ENCODE results near the gene CCDC167. TPM values are rescaled to one million over a fixed set of nuclear protein-coding genes. Genes with fewer than 3 reads are reported as not detected.

The CCDC167 gene
- total RNA-seq, 2 experiments from 2014 or later = 64.0 to 69.4 TPM

DNA sequence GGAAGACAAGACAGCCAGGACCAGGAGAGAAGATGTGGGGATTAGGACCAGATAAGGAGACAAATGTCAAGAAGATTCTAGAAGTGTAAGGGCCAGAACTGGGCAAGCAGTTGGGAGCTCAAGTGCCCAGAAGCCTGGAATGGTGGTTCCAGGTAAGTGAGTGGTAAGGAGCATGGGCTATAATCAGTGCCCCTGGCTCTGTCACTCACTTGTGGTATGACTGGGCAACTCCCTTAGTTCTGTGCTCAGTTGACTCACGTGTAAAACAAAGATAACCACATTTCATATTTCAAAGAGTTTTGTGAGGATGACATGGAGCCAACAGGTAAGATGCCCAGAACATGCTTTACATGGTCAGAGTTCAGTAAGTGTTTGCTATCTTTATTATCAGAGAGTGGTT lies 11.2 kb downstream of the CCDC167 start:
- Mint-ChIP-seq H3K9me3 (ENCODE audit: insufficient read depth) (no peaks in the 10 kb centered on the region), H3K4me1 (ENCODE audit: low read depth) (peaks cover 30% of the 10 kb centered on the region), H3K4me3 (no peak overlapping the region), H3K27me3 (ENCODE audit: low read depth) (no peaks in the 10 kb centered on the region), H3K27ac (peak overlapping the region; percentile 37), H3K36me3 (ENCODE audit: low read depth) (peaks cover 12% of the 10 kb centered on the region)
- DNase-seq (no peak), ATAC-seq (no peak)
- ChIA-PET POLR2A (interaction anchor here (0.6 to 1.4 kb wide), 4 partner anchors 13 to 37 kb away, joined by 3 to 6 read pairs (median 3); no protein-coding TSS in a partner anchor), CTCF (interaction anchor here (0.8 to 1.2 kb wide), 4 partner anchors 28 to 203 kb away, joined by 3 to 6 read pairs (median 4); no protein-coding TSS in a partner anchor)

DNA sequence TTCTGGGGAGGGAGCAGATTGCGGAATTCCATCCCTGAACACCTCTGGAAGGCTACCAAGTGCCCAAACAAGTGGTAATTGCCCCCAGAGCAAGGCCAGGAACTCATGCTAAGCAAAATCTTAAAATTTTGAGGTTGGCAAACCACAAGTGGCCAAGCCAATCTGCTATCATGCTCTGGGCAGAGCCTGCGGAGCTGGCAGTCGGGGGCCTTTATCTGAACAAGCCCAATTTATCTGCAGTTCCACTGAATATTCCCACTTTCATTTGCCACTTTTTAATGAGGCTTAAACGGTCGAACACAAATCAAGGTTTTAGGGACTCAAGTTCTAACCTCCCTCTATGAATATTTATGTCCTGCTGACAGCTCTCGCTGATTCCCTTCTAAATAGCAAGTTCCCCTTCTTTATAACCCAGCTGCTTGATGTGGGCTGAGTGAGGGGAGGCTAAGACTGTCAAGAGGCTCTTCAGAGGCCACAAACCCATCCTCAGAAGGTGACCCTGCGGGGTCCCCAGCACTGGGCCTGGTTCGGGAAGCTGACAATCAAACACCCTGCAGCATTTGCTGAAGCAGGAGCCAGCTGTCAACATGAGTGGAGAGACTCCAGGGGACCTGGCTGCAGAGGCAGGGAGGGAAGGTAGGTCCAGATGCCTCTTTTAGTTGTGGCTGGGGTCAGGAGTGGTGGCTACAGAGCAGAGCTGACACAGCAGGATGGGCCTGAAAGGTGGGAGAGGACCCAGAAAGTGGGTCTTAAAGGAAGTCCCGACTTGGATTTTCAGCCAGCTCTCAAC lies 11.9 kb downstream of the CCDC167 start:
- Mint-ChIP-seq H3K27ac (peak overlapping the region; percentile 37), H3K4me3 (no peak overlapping the region), H3K9me3 (ENCODE audit: insufficient read depth) (no peaks in the 10 kb centered on the region), H3K36me3 (ENCODE audit: low read depth) (peaks cover 18% of the 10 kb centered on the region), H3K4me1 (ENCODE audit: low read depth) (peaks cover 30% of the 10 kb centered on the region), H3K27me3 (ENCODE audit: low read depth) (no peaks in the 10 kb centered on the region)
- no peak for ATAC-seq
- ChIA-PET POLR2A (interaction anchor here (0.6 to 1.4 kb wide), 4 partner anchors 14 to 38 kb away, joined by 3 to 6 read pairs (median 3); no protein-coding TSS in a partner anchor), CTCF (interaction anchor here (0.8 to 1.5 kb wide), 7 partner anchors 29 to 204 kb away, joined by 3 to 6 read pairs (median 3); no protein-coding TSS in a partner anchor)
- no peak for DNase-seq

DNA sequence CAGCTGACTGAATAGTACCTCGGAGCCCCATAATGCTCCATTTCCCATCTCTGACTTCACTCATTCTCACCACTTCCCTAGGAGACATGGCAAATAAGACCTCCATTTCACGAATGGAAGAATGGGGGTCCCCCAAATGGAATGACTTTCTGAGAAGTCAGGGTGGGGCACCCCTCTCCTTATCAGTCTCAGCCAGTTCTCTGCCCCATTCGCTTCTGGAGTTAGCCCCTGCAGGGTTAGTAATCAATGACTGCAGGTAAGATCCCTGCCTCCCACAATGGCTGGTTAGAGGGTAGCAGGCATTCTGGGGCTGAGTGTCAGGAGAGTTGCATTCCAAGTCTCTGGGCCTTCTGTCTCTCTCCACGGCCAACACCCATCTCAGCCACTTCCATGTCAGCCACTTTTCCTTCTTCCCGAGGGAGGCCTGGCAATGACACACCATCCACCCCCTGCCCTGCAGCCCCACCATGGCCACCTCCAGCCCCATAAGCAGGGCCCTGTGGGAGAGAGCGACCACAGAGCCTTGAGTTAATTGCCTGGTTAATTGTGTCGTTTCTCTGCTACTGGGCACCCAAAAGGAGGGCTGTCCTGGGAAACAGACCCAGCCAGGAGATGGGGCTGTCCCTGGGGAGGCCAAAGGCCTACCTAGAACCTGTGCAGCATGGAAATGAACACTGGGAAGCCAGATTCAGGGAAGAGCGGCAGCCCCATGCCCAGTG lies 13.4 kb downstream of the CCDC167 start:
- DNase-seq (no peak), ATAC-seq (no peak)
- Mint-ChIP-seq H3K4me1 (ENCODE audit: low read depth) (peaks cover 17% of the 10 kb centered on the region), H3K27me3 (ENCODE audit: low read depth) (no peaks in the 10 kb centered on the region), H3K36me3 (ENCODE audit: low read depth) (peaks cover 27% of the 10 kb centered on the region), H3K9me3 (ENCODE audit: insufficient read depth) (no peaks in the 10 kb centered on the region), H3K4me3 (no peak overlapping the region), H3K27ac (no peak overlapping the region)
- CTCF ChIA-PET = no interaction called here
- POLR2A ChIA-PET = no interaction called here

DNA sequence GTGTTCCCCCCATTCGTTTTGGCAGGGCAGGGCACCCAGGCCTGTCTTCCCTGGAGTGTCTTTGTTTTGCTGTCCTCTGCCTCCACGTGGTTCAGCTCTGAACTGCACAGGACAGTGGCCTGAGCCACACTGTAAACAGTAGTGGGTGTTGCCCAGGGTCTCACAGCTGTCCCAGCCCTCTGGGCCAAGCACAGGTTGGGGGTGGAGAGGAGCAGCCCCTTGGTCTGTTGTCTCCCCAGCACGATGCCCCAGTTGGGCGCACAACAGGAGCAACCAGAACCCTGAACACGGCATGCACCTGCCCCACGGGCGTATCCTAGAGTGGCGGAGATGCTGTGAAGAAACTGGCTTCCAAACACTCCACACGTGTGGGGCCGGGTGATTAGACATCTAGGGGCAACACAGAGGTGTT lies 14.4 kb downstream of the CCDC167 start:
- Mint-ChIP-seq H3K36me3 (ENCODE audit: low read depth) (peaks cover 33% of the 10 kb centered on the region), H3K9me3 (ENCODE audit: insufficient read depth) (no peaks in the 10 kb centered on the region)
- CTCF ChIA-PET = interaction anchor here (0.7 to 2.9 kb wide), 9 partner anchors 18 to 204 kb away, joined by 3 to 25 read pairs (median 3); no protein-coding TSS in a partner anchor

DNA sequence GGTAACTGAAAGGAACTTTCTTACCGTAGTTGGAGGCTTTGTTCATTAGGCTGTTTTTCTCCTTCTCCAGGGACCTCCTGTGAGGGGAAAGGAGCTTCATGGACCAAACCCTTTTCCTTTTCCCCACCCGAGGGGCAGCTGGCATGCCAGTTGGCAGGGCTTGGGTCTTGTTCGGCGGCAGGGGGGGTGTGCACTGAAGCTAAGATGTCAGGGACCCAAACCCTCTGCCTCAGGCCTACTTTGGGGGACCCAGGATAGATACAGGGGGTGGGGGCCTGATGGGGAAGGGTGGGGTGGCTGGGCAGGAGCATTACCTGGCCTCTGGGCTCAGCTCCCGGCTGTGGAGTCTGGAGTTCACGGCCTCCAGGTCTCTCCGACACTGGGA lies 14.9 kb downstream of the CCDC167 start:
- Mint-ChIP-seq H3K27ac (no peak overlapping the region), H3K36me3 (ENCODE audit: low read depth) (peaks cover 34% of the 10 kb centered on the region), H3K4me1 (ENCODE audit: low read depth) (peaks cover 9% of the 10 kb centered on the region)

More for the DNA sequence above, 14.4 kb downstream of the CCDC167 start:
- DNase-seq = no peak
- POLR2A ChIA-PET = no interaction called here
- peaks cover 14% of the 10 kb centered on the region for H3K4me1 Mint-ChIP-seq (ENCODE audit: low read depth)
- H3K27ac Mint-ChIP-seq = no peak overlapping the region
- ATAC-seq = no peak
- H3K4me3 Mint-ChIP-seq = no peak overlapping the region
- H3K27me3 Mint-ChIP-seq (ENCODE audit: low read depth) = no peaks in the 10 kb centered on the region

DNA sequence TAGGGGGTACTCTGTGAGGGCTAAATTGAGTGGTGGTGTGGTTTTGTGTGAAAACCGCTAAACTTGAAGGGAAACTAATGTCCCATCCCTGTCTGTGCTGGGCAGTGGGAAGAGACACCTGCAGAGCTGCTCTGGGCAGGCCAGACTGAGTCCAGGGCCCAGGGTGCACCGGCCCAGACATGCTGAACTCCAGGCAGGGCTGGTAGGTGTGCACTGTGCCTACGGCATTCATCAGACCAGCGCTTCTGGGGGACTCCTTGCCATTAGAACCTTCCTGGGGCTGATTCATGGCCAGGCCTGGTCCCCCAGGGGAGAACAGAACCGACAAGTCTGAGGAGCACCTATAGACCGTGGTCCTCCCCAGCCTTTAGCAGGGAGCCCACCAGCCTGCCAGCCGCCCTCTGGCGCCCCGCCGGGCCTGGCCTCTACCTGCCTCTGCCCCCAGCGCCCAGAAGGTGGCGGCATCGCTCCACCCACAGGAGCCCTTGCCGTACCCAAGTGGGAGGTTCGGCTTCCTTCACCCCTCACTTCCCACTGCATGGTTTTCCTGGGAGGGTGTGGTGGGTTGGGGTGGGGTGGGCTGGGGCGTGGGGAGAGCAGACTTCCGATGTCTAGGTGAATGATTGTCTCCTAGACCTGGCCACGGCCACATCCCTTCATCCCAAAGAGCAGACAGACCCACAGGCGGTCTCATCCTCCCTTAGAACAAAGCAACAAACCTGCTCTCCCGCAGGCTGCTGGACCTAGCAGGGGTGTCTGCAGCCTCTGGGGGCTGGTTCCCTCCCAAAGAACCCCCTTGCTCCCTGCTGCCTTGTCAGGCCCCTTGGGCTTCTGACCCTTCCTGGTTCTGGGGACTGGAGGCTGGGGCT lies 15.5 kb downstream of the CCDC167 start:
- ATAC-seq = peak; percentile 89
- Mint-ChIP-seq H3K4me1 (ENCODE audit: low read depth) (peaks cover 5% of the 10 kb centered on the region), H3K9me3 (ENCODE audit: insufficient read depth) (no peaks in the 10 kb centered on the region), H3K36me3 (ENCODE audit: low read depth) (peaks cover 40% of the 10 kb centered on the region), H3K27ac (no peak overlapping the region), H3K4me3 (no peak overlapping the region), H3K27me3 (ENCODE audit: low read depth) (no peaks in the 10 kb centered on the region)
- DNase-seq = peak; percentile 80
- ChIA-PET CTCF (interaction anchor here (0.7 to 2.9 kb wide), 10 partner anchors 17 to 205 kb away, joined by 3 to 25 read pairs (median 3); no protein-coding TSS in a partner anchor), POLR2A (no interaction called here)

More for the DNA sequence above, 14.9 kb downstream of the CCDC167 start:
- ChIA-PET CTCF (interaction anchor here (0.7 to 2.9 kb wide), 9 partner anchors 17 to 205 kb away, joined by 3 to 25 read pairs (median 3); no protein-coding TSS in a partner anchor), POLR2A (no interaction called here)
- ATAC-seq = no peak
- no peak for DNase-seq
- Mint-ChIP-seq H3K27me3 (ENCODE audit: low read depth) (no peaks in the 10 kb centered on the region), H3K9me3 (ENCODE audit: insufficient read depth) (no peaks in the 10 kb centered on the region), H3K4me3 (no peak overlapping the region)

DNA sequence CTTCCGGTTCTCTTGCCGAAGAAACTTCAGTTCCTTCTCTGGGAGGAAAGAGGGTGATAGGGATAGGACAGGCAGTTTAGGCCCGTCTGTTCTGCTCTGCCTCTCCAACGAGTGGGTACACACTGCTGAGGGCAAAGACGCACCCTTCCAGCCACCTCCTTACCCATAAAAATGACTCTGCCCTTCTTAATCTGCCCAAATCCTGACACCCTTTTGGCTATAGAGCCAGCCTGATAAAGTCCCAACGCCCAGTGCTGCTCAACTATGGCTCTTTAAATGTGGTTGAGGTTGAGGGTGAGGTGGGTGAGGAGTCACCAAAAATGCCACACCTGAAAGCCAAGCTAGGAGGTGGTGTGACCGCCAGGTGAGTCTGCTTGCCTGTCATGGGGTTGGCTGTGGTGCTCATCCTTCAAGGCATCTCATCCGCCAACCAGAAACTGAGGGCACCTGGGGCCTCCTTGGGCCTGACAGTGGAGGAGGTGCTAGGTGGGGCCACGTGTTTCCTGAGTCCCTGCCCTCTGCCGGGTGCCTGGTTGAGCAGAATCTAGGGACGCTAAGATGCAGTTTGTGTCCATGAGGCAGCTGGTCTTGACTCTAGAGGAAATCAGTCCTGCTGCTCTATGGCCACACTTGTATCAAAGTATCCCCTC lies 16.3 kb downstream of the CCDC167 start:
- Mint-ChIP-seq H3K36me3 (ENCODE audit: low read depth) (peaks cover 40% of the 10 kb centered on the region), H3K27ac (no peak overlapping the region)

DNA sequence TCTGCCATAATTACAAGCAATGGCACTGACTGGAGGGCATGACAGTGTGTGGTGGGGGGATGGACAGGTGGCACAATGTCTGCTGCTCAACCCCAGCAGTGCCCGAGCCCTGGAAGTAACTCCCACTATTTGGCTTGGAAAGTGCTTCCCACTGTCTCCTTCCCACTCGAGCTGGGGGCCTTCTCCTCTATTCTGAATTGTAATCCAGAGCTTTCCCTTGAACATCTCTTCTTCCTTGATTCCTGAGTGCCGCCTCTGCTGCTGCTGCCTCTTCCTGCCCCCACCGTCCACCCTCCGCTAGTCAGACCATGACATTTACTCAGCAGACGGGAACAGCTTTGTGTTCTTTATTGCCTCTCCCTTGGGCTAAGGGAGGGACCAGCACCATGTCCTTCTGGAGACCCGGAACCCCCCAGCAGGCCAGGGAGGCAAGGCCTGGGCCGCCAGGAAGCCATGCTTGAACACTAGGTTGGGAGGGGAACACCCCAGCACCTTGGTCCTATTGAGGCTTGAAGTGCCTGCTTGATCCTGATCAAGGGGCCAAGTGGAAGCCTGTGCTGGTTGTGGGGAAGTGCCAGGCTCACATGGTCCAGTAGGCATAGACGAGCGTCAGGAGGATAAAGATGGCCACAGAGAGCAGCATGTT lies 17.0 kb downstream of the CCDC167 start:
- Mint-ChIP-seq H3K4me1 (ENCODE audit: low read depth) (no peaks in the 10 kb centered on the region), H3K4me3 (no peak overlapping the region), H3K36me3 (ENCODE audit: low read depth) (peaks cover 44% of the 10 kb centered on the region), H3K27me3 (ENCODE audit: low read depth) (no peaks in the 10 kb centered on the region), H3K9me3 (ENCODE audit: insufficient read depth) (no peaks in the 10 kb centered on the region), H3K27ac (no peak overlapping the region)
- DNase-seq = no peak
- POLR2A ChIA-PET = no interaction called here
- CTCF ChIA-PET = interaction anchor here (2.4 to 2.9 kb wide), 2 partner anchors 83 to 84 kb away, joined by 12 to 25 read pairs; no protein-coding TSS in a partner anchor
- ATAC-seq = no peak

More for the DNA sequence above, 16.3 kb downstream of the CCDC167 start:
- ATAC-seq (no peak), DNase-seq (no peak)
- Mint-ChIP-seq H3K27me3 (ENCODE audit: low read depth) (no peaks in the 10 kb centered on the region), H3K9me3 (ENCODE audit: insufficient read depth) (no peaks in the 10 kb centered on the region), H3K4me3 (no peak overlapping the region), H3K4me1 (ENCODE audit: low read depth) (no peaks in the 10 kb centered on the region)
- ChIA-PET CTCF (interaction anchor here (0.7 to 2.9 kb wide), 2 partner anchors 69 to 83 kb away, joined by 3 to 25 read pairs; no protein-coding TSS in a partner anchor), POLR2A (no interaction called here)

DNA sequence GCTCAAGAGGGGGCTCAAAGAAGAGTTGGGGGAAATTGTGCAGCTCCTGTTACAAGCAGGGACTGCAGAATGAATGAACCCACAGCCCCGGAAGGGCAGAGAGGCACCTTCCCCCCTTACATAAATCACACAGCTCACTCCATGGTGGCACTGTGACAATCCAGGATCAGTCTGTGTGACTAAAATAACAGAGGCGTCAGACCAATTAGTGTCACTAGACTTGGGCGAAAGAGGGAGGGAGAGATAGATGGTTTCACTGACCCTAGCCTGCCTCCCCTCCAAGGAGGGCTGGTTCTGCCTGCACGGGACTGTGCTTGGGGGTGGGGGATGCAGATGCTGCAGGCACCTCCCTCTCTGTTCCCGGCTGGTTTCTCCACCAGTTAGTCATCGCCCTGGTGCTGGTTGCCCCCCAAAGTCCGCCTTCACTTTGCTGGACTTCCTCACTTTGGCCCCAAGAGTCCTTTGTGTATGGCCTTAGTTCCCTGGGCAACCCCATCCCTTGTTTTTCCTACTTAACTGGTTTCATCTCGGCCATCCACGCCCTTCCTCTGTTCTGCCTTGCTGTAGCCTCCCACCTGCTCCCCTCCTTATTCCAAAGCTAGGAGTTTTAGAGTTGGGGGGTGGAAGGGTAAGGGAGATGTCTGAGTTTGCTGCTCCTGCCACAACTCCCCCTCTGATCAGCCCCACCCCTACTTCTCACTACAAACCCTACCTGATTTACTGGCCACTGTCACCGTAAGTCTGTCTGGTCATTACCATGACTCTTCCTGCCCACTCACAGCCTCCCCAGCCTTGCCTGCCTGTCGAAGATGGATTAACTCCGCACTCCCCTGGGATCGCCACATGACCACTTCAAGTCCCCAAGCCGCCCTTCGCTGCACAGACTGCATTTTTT lies 17.7 kb downstream of the CCDC167 start:
- ATAC-seq (no peak), DNase-seq (no peak)
- peaks cover 48% of the 10 kb centered on the region for H3K36me3 Mint-ChIP-seq (ENCODE audit: low read depth)
- H3K4me3 Mint-ChIP-seq = no peak overlapping the region
- POLR2A ChIA-PET = interaction anchor here (1.2 kb wide), 1 partner anchor 10 kb away, joined by 3 read pairs; no protein-coding TSS in a partner anchor
- no peaks in the 10 kb centered on the region for H3K9me3 Mint-ChIP-seq (ENCODE audit: insufficient read depth)
- CTCF ChIA-PET = interaction anchor here (2.4 kb wide), 1 partner anchor 85 kb away, joined by 12 read pairs; no protein-coding TSS in a partner anchor
- H3K27ac Mint-ChIP-seq = peak overlapping the region; percentile 40
- no peaks in the 10 kb centered on the region for H3K27me3 Mint-ChIP-seq (ENCODE audit: low read depth)
- H3K4me1 Mint-ChIP-seq (ENCODE audit: low read depth) = no peaks in the 10 kb centered on the region
